ENCODE measurements around the gene SRD5A1. TPM values are rescaled to one million over a fixed set of nuclear protein-coding genes. Genes with fewer than 3 reads are reported as not detected.

Gene SRD5A1
- polyA plus RNA-seq, 3 donors = 9.9 to 12.0 (median 10.6) TPM

DNA sequence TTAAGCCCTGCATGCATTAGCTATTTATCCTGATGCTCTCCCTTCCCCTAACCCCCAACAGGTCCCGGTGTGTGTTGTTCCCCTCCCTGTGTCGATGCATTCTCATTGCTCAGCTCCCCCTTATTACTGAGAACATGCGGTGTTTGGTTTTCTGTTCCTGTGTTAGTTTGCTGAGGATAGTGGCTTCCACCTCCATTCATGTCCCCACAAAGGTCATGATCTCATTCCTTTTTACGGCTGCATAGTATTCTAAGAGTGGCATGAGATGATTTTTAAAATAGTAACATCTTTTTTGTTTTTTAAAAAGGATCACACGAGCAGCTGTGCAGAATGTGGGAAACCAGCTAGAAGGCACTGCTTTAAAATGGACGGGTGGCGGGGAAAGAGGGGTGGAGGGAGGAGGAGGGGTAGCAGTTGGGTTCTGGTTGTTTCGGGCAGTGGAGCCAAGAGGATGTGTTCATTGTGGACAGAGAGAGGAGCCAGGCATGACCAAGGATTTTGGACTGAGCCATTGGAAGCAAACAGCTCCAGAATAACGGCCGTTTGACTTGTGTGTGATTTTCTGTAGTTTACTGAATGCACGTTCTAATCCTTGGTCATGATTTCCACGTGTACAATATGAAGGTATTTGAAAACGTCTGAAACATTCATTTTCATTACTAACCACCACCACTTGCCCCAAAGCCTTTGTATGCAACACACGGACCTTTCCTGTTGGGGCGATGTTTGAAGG is 78.3 kb downstream of the SRD5A1 start:
- DNase-seq (ENCODE audit: low read depth in 3 of 3, low spot score in 2 of 3) = no peak

DNA sequence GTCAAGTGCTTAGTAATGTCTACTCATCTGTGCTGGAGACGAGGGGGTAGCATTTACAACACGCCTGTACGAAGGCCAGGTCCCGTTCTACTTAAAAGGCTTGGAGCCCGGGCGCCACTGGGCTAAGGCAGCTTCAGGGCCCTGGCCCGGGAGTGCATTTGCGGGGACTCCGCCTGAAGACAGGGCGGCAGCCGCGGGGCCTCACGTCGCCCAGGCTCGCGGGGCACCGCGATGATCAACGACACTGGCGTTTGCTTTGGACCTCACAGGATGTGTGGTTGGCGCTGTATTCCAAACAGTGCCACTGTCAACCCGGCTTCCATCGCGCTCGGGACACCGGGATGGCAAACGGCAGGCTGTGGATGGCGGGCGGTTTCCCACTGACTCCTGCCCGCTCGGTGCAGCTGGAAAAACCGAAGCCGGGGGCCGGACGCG is 78.9 kb downstream of the SRD5A1 start:
- DNase-seq (ENCODE audit: low read depth in 3 of 3, low spot score in 2 of 3) = no peak

DNA sequence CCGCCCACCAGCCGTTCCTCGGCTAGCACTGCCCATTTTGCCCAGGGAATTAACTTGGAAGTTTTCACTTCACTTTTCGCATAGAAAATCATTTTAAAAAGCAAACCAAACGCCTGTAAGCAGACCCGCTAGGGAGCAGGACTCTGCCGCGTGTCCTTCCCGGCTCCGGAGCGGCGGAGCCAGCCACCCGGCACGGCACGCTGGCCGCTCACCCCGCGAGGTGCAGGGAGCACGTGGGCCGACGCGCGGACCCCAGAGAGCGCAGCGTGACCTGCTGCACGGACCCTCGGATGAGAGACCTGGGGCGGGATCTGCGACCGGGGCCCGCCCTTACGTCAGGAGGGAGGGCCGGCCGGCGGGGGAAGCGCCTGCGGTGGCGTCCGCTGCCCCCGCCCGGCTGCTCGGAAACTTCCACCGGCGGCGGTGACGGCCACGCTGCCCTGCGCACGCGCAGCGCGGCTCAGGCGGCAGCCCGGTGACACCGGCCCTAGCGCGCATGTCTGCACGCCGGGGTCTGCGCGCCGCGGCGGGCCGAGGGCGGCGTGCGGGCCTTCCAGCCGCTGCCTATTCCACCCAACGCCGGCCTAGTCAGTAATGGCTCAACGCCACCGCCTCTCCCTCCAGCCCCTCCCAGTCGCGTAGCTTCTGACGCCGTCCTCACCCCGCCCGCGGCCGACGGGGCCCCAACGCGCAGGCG is 79.5 kb downstream of the SRD5A1 start:
- DNase-seq (ENCODE audit: low read depth in 3 of 3, low spot score in 2 of 3) = peak; percentile 87 to 95 (median 93)

DNA sequence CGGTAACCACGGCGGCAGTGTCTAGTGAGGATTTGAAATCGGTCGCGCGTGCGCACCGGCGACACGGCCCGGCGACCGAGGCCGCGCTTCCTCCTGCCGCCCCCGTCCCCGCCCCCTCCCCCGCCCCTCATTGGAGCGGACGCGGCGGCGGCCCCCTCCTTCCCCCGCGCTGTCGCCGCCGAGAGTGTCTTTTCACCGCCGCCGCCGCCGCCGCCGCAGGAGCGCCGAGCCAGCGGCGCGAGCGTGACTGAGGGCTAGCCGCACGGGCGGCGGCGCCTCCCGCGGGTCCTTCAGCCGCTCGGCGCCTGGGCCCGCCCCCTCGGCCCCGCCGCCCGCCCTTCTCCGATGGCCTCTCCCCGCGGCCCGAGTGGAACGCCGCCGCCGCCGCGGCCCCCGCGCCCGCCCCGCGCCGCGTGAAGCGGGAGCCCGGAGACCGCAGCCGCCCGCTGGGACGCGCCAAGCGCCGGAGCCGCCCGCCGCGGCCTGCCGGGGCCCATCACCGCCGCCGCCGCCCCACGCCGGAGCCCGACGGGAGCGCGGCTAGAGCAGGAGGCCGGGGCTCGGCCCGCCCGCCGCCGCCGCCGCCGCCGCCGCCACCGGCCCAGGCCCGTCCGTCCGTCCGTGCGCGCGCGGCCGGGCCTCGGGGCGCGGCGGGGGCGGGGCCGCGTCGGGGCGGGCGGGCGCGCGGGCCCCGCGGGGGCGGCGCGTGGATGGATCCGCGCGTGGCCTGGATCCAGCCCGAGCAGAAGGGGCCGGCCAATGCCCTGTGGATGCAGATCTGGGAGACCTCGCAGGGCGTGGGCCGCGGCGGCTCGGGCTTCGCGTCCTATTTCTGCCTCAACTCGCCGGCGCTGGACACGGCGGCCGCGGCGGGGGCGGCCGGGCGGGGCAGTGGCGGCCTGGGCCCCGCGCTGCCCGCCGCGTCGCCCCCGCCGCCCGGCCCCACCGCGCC is 80.3 kb downstream of the SRD5A1 start, which contains the start of gene TENT4A:
TENT4A (plus strand) TSS at position 159 of the 952 bp plus-strand sequence; CDS start at position 711, 552 bp downstream.
- no peak for DNase-seq (ENCODE audit: low read depth in 3 of 3, low spot score in 2 of 3)

DNA sequence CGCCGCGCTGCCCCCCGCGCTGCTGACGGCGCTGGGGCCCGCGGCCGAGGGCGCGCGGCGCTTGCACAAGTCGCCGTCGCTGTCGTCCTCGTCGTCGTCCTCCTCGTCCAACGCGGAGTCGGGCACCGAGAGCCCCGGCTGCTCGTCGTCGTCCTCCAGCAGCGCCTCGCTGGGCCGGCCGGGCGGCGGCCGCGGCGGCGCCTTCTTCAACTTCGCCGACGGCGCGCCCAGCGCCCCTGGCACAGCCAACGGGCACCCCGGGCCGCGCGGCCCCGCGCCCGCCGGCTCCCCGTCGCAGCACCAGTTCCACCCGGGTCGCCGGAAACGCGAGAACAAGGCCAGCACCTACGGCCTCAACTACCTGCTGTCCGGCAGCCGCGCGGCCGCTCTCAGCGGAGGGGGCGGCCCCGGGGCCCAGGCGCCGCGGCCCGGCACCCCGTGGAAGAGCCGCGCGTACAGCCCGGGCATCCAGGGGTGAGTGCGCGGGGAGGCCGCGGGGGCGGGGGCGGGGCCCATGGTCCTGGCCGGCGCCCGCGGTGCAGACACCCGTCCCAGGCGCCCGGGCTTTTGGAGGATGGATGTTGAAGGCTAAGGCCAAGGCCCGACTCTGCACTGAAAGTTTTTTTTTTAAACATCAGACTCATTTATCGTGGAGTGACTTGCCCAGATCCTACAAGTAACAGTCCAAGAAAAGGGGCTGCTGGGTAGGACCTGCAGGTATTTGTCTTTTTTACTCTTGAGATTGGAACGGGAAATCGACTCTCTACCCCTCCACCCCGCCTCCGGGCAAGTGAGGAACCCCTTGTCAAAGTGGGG is 81.2 kb downstream of the SRD5A1 start:
- DNase-seq (ENCODE audit: low read depth in 3 of 3, low spot score in 2 of 3) = no peak

DNA sequence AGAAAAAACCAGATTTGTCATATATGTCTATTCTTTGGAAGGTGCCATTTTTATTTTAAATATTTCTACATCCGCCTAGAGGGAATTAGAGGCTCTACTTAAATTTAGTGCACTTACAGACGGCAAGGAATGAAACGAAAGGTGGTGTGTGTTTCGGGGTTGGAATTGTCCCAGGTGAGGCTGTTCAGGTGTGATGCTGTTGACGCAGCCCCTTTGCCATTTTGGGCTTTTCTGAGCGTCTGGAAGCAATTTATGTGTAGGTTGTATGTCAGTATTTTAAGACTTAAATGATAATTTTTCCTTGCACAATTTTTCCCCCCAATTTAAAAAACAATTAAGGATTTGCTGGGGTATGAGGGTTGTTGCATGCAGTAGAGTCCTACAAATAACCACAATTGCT is 82.0 kb downstream of the SRD5A1 start:
- DNase-seq (ENCODE audit: low read depth in 3 of 3, low spot score in 2 of 3) = no peak

DNA sequence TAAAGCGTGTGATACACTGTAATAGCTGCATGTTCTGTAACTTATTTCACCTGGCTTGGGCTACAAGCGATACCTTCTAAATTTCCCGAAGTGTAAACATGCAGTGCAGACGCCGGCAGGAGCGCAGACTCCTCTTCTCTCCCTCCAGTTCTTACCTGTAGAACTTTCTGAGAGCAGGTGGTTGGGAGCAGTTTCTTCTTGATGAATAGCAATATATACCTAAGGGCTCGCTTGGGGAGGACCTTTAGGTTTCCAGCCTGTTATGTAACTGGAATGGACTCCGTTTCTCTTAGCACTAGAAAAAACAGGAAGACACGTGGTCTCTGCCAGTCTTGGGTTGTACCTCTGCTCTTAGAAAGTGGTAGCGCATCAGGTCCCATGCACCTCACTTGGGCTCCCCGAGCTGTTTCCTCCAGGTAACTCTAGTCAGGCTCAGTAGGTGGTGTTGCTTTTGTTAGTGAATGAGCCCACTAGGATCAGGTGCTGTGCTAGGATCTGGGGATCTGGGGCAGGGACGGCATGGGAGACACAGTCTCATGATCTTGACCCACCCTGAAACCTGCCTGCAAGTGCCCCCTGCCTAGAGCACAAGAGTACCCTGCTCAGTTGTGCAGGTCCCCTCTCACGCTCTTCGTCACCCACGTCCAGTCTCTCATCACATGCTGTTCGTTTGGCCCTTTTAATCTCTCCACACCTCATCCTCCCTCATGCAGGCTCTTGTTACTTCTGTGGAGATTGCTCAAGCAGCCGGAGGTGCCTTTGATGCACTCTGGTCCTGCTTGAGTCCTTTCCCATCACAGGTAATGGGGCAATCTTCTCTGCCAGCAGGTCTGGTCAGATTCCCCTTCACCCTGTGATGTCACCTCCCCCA is 82.8 kb downstream of the SRD5A1 start:
- no peak for DNase-seq (ENCODE audit: low read depth in 3 of 3, low spot score in 2 of 3)

DNA sequence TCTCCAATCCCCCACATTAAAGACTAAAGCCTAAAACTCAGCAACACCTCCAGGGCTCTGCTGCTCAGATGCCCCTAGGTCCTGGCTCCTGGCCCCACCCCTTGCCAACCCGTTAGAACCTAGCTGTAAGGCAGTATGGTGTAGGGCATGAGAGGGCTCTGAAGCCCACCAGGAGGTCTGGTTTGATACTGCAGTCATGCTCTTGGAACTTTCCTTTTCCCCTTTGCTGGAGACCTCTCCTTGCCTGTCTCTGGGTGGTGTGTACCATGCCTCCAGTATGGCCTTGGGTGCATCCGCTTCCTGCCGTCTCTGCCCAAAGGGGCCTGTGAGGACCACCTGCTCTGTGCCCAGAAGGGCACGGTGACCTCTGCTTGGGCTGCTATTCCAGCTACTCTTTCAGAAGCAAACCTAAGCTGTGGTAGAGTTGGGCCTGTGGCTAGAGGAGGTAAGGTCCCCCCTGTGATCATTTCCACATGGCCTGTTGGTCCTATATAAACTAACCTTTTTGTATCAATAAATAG is 83.4 kb downstream of the SRD5A1 start:
- DNase-seq (ENCODE audit: low read depth in 3 of 3, low spot score in 2 of 3) = no peak

DNA sequence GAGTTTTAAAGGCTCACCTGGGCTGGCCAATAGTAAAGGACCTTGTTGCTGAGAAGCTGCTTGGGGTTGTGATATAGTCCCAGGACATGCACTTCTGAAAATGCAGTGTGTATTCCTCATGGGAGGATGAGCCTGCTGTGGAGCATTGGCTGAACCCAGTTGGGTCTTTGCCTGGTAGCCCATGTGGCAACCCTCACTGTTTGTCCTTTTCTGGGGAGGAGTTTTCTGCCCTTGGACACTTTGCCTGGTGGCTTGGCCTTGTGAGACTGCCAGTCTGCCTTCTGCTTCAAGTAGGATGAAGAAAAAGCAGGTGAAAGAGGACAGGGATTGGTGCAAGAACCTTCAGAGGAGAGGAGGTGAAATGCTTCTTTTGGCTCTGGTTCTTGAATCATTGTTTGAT is 84.0 kb downstream of the SRD5A1 start:
- no peak for DNase-seq (ENCODE audit: low read depth in 3 of 3, low spot score in 2 of 3)

DNA sequence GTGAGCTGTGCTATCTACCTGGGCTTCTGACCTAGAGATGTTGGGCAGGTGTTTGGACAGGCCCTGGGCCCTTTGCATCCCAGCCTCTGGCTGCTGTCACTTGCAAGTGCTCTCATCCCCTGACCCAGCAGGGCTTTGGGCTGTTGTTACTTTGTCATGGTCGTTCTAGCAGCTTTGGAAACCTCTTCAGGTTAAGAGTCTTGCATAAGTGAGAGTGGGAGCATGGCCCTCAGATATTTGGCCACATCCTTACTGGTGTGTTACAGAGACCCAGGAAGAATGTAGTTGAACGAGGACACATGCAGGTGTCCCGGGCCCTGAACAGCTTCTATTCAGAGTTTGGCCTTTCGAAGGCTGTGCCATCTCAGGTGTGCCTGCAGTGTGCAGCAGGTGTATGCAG is 84.4 kb downstream of the SRD5A1 start:
- no peak for DNase-seq (ENCODE audit: low read depth in 3 of 3, low spot score in 2 of 3)

DNA sequence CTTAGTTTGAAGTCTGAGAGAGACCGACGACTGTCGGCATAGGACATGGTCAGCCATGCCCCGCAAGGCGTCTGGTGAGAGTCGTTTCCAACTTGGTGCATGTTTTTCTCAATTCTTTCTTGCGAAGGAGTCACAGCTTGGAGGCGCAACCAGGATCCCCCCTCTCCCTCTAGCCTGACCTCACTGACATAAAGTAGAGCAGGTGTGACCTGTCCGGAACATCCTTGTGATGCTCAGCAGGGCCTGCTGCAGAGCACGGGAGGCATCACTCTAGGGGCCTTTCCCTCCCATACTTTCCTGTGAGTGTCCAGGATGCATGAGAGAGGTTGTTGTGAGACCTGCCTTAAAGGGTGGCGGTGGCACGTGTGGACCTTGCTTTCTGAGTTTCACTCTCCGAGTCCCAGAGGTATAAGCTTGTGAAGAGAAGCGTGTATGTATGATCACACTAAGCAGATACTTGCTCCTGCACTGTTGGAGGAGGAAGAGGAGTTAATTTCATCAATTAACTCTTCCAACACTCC is 85.0 kb downstream of the SRD5A1 start:
- no peak for DNase-seq (ENCODE audit: low read depth in 3 of 3, low spot score in 2 of 3)

DNA sequence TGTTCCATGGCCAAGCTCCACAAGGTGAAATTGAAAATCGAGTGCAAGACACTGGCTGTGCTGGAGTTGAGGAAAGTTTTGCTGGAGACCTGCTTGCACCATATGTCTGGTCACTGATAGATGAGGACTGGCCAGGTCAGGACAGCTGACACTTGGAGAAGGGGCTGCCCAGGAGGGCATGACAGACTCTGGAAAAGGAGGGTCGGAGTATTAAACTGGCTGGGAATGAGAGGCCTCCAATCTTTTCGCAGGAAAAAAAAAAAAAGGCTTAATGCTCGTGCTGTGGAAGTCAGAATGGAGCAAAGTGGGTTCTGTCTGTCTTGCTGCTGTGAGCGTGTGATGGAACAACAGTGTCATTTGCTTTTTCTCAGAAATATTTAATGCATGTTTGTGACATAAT is 85.5 kb downstream of the SRD5A1 start:
- no peak for DNase-seq (ENCODE audit: low read depth in 3 of 3, low spot score in 2 of 3)

DNA sequence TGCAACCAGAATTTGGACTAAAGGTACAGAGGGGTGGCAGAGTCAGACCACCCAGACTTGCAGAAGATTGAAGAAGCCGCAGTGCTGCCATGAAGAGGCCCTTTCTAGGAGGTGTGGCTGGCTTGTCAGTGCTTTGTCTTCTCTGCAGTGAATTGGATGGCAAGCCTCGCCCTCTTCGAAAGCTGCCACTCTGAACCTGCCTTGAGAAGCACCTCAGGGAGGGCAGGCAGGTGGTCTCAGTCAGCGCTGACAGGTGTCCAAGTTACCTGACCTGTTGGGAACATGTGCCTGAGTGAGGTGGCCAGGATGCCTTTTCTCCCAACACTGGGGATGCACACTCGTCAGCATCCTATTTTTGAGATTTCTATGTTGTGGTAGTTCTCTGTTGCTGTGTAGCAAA is 86.2 kb downstream of the SRD5A1 start:
- DNase-seq (ENCODE audit: low read depth in 3 of 3, low spot score in 2 of 3) = no peak

DNA sequence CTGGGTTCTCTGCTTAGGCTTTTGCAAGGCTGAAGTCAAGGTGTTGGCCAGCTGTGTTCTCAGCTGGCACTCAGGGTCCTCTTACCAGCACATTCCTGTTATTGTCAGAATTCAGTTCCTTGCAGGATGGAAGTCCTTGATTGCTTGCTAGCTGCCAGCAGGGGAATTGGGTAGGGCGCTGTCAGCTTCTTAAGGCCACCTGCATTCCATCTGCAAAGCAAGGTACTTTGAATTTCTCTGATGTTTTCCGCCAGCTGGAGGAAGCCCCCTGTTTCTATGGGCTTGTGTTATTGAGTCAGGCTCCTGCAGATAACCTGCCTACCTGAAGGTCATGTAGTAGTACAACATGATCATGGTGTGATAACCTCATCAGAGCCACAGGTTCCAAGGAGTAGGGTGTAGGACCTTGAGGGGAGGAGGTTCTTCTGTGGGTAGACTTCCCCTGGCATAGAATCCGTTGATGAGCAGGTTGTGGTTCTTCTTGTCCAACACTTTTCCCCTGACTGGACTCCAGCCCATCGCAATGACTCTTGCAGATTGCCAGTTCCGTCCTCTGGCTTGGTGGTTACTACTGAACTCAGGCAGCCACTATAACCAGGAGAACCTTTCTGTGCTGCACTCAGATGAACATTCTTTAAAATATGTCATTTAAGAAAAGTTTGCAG is 86.8 kb downstream of the SRD5A1 start:
- DNase-seq (ENCODE audit: low read depth in 3 of 3, low spot score in 2 of 3) = no peak

DNA sequence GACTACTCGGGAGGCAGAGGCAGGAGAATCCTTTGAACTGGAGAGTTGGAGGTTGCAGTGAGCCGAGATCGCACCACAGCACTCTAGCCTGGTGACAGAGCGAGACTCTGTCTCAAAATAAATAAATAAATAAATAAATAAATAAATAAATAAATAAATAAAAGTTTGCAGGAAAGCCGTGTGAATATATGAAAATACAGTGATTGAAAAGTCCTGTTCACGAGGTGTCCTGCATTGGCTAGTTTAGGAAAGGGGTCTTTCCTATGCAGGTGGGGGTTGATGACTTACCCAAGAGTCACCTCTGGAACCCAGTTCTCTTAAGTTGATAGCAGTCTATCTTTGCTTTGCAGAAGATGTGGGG is 87.3 kb downstream of the SRD5A1 start:
- no peak for DNase-seq (ENCODE audit: low read depth in 3 of 3, low spot score in 2 of 3)

DNA sequence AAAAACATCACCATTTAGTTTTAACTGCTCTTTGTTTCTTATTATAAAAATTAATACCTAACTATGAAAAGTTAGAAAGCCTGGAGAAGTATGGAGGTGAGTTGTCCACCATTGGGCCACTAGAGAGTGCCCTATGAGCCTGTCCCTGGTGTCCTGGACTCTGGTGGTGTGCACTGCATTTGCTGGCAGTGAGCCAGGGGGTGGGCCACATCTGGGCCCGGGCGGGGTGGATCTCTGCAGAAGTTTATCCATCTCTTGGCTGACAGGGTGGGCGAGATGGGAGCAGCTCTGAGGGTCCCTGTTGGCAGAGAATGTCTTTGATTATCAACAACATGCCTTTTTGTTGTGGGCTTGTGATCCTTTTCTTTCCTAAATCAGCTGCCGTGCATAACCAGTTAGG is 88.2 kb downstream of the SRD5A1 start:
- no peak for DNase-seq (ENCODE audit: low read depth in 3 of 3, low spot score in 2 of 3)

DNA sequence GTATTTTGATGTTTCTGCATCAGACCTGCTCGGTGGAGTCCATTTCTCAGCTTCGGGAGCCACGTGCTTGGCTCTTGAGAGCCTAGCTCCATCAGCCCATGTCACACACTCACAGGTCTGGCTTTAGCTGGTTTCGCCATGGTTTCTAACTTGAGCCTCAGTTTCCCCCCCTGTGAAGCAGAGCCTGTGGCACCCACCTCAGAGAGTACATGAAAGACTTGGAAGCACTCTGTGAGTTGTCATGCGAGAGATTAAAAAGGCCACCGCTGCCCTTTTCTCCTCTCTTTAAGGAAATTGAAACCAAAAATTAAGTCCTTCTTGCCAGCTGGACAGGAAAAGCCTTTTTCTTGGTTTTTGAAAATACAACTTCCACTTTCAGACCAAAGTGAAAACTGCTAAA is 88.8 kb downstream of the SRD5A1 start:
- DNase-seq (ENCODE audit: low read depth in 3 of 3, low spot score in 2 of 3) = no peak

DNA sequence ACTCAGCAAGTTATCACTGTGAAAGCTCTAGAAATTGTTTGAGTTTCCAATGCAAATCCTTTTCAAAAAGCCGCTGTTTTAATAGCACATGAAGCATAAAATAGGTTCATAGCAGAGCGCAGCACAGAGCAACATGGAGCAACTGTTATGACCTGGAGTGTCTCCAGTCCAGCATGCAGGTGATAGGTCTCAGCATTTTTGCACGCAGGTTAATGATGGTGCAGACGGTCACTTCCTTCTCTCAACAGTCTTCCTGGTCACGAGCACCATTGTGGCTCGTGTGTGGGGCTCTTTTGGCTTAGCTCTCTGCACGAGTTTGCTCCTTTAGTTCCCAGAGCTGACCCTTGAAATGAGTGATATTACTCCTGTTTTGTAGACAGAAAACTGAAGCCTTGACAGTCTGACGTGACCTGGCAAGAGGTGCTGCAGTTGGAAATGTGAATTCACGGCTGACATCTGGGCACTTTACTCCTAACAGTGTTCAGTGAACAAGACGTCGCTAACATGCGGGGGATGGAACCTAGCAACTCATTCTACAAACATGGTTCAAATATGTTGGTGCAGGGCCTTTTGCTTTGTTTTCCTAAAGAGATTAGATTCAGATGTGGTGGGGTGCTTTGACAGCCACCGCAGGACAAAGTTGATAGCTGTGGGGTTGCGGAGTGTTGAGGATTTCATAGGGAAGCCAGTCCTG is 90.0 kb downstream of the SRD5A1 start:
- no peak for DNase-seq (ENCODE audit: low read depth in 3 of 3, low spot score in 2 of 3)

All from right renal cortex interstitium (tissue), 3 donors.